ENCODE measurements around the gene SACS. TPM values are rescaled to one million over a fixed set of nuclear protein-coding genes. Genes with fewer than 3 reads are reported as not detected.
"Not testable (repeated sequence)": the region's sequence is repeated elsewhere in the genome, so short reads cannot be mapped to it uniquely, and the experiment has no call there.

Gene SACS
- total RNA-seq, 1 experiment from 2014 or later = 82.8 TPM

DNA sequence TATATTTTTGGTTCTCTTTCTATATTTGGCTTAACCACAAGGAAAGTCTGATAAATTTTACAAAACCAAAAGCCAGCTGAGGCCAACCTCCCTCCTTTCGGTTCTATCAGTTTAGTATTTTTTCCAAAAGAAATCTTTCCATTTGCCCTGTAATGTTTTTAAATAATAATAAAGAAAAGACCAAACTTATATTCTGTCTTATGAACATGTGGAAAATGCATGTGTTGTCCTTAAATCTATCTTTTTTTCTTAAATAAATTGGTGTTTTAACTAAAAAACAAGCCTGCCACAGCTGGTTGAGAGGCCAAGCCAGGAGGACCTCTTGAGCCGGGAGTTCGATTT lies 113.6 kb downstream of the SACS start:
- DNase-seq (ENCODE audit: low read depth) = no peak

DNA sequence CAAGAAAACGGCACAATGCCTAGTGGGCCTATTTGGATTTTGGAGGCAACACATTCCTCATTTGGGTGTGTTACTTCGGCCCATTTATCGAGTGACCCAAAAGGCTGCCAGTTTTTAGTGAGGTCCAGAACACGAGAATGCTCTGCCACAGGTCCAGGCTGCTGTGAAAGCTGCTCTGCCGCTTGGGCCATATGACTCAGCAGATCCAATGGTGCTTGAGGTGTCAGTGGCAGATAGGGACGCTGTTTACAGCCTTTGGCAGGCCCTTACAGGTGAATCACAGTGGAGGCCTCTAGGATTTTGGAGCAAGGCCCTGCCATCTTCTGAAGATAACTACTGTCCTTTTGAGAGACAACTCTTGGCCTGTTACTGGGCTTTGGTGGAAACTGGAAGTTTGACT lies 118.7 kb downstream of the SACS start:
- DNase-seq (ENCODE audit: low read depth) = not testable (repeated sequence)

DNA sequence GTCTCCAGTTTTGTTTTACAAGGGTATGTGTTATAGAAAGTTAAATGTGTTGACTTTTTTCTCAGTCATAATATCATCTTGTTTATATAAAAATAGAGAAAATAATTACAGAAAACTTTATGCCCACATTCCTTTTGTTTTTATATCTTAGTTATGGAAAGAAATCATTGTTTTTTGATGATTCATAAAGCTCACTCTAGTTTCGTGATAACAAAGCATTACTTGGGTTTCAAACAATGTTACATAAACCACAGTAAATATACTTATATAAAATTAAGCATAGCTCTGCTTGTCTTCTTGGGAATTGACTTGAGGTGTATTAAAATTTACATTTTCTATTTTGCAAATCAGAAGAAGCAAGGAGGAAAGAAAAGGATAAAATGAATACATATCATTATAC lies 140.9 kb downstream of the SACS start:
- DNase-seq (ENCODE audit: low read depth) = peak; percentile 40

DNA sequence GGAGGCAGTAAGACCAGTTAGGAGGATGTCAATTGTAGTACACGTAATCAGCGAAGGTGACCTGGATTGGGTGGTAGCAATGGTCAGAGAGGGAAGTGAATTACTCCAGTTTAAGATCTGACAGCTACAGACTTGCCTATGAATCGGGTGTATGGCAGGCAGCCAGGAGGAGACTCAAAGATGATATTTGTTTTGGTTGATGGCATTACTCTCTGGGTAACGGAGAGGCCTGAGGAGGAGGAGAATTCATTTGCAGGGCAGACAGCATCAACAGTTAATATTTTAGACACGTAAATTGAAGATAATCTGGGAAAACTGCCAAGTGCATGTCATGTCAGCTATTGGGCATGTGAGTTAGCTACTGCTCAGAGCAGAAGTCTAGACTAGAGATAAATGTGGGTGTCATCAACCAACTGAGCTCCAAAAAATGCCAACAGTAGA lies 143.6 kb downstream of the SACS start:
- DNase-seq (ENCODE audit: low read depth) = peak; percentile 74

DNA sequence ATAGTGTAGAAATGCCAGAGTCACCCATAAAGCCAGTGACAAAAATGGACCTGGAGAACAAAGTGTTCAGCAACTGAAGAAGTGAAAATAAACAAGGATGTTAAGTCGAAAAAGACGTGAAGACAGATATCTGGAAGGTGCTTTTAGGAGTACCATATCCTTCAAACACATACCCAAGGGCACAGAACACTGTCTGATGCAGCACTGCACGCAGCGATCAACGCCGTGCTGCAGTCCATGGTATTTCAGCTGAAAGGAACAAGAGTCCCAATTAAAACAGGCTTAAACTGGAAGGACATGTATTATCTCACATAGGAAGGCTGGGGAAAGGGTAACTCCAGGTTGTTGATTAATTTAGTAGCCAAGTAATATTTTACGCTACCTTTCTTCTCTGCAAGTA lies 144.5 kb downstream of the SACS start:
- no peak for DNase-seq (ENCODE audit: low read depth)

DNA sequence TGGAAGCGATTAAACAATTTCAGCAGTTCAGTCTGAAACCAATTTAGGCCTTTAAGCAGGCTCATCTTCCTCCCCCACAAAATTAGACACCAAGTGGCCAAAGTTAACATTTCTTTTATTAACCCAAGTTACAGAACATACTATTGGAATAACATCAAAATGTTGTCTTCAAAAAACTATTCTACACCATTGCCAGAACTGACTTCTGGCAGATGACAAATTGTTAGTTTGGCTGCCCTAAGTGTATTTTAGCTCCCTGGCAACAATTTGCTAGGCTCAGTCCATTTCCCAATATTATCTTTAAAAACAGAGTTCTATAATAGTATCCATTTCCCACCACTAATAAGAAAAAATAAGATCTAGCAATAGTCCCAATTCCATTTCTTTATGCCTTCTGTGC lies 144.9 kb downstream of the SACS start:
- DNase-seq (ENCODE audit: low read depth) = no peak

DNA sequence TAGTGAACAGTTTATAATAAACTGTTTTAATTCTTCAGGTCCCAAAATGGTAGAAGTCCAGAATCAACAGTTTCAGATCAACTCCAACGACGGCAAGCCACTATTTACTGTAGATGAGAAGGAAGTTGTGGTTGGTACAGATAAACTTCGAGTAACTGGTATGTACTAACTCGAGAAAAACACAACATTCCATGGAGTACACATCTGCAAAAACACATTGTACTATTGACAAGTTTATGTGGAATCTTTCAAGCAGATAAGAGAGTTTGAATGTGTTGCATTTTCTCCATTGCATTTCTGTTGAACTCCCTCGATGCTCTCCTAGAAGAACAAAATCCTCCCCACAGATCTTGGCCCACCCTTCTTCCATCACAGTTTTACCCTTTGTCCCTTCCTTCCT lies 154.2 kb downstream of the SACS start:
- DNase-seq (ENCODE audit: low read depth) = no peak

Other genes starting within 250 kb of the SACS start
- gene TNFRSF19, start 136.7 kb upstream of the SACS start, total RNA-seq (2014; rRNA removed) = 34.1 and 37.3 TPM in 2 replicates

Data from LHCN-M2 (cell line).